H1 (cell line): ENCODE data around the gene FMN2. TPM values are rescaled to one million over a fixed set of nuclear protein-coding genes. Genes with fewer than 3 reads are reported as not detected.

ENCODE experiments used
- CTCF ChIA-PET: fragments of 300-600 bp; sonication (Branson Sonifier 250); formaldehyde crosslinking; loops from one replicate; lab custom pipeline; 2021; ENCODE audit not compliant: partially characterized antibody; lab: Charles Lee
- POLR2A ChIA-PET: fragments of 300-600 bp; sonication (Branson Sonifier 250); formaldehyde crosslinking; loops from one replicate; lab custom pipeline; 2021; ENCODE audit warnings: inconsistent platforms; ENCODE audit not compliant: partially characterized antibody; lab: Charles Lee
- DNase-seq, 2 experiments: peaks; one replicate each; pipeline versions ENCODE4 v3.0.0 to v3.0.0-alpha.2; 2010 to 2022; ENCODE audit warnings: low spot score in 2 of 2, low read depth in 1 of 2, mixed read lengths in 1 of 2
- FAIRE-seq: peaks from 2 replicates; lab custom pipeline; 2011; peaks lifted over from hg19 to GRCh38; lab: Jason Lieb, UNC
- H2AFZ ChIP-seq: 2 replicates; pipeline ENCODE4 v1.8.1; 2012; ENCODE audit warnings: low read length, inconsistent platforms
- H2AK5ac ChIP-seq: 2 replicates; pipeline ENCODE4 v1.6.1; 2013; ENCODE audit warnings: low read depth, low read length
- H2BK120ac ChIP-seq: replicated peaks from 2 replicates; pipeline ENCODE3; 2013; ENCODE audit warnings: low read depth, low read length, inconsistent platforms
- H2BK12ac ChIP-seq: 2 replicates; pipeline ENCODE4 v1.6.1; 2013; ENCODE audit warnings: low read depth, low read length
- H2BK15ac ChIP-seq: 2 replicates; pipeline ENCODE4 v1.6.1; 2013; ENCODE audit warnings: low read length
- H2BK20ac ChIP-seq: 2 replicates; pipeline ENCODE4 v1.6.1; 2013; ENCODE audit warnings: low read length
- H2BK5ac ChIP-seq: 2 replicates; pipeline ENCODE4 v1.6.1; 2013; ENCODE audit warnings: low read depth, low read length
- H3K14ac ChIP-seq: 2 replicates; pipeline ENCODE4 v1.6.1; 2013; ENCODE audit warnings: inconsistent platforms; ENCODE audit not compliant: insufficient read length
- H3K18ac ChIP-seq: 2 replicates; pipeline ENCODE4 v1.6.1; 2013; ENCODE audit warnings: low read length; ENCODE audit errors: extremely low read depth
- H3K23ac ChIP-seq: 2 replicates; pipeline ENCODE4 v1.6.1; 2013; ENCODE audit warnings: inconsistent platforms; ENCODE audit not compliant: insufficient read length
- H3K23me2 ChIP-seq: 2 replicates; pipeline ENCODE4 v1.6.1; 2013; ENCODE audit warnings: low read depth, low read length
- H3K27ac ChIP-seq: 2 replicates; pipeline ENCODE4 v1.6.1; 2011; ENCODE audit warnings: low read depth, low read length, inconsistent platforms
- H3K27me3 ChIP-seq, 4 experiments: replicated peaks in 1 of 4; 1 replicate in 1 of 4; 2 replicates in 3 of 4; pipeline versions ENCODE4 v1.6.1 to v1.8.1; 2011 to 2013; ENCODE audit warnings: low read length in 3 of 4, mild to moderate bottlenecking in 3 of 4, inconsistent platforms in 2 of 4, mixed read lengths in 2 of 4, moderate library complexity in 1 of 4; ENCODE audit not compliant: control insufficient read depth in 3 of 4, insufficient read depth in 3 of 4; ENCODE audit errors: extremely low read depth in 1 of 4
- H3K36me3 ChIP-seq, 4 experiments: 2 replicates each; pipeline versions ENCODE4 v1.6.1 to v1.8.1; 2011 to 2013; ENCODE audit warnings: mild to moderate bottlenecking in 4 of 4, low read length in 3 of 4, moderate library complexity in 2 of 4, control low read depth in 1 of 4, inconsistent platforms in 1 of 4; ENCODE audit not compliant: insufficient read depth in 4 of 4, control insufficient read depth in 2 of 4
- H3K4ac ChIP-seq: replicated peaks from 2 replicates; pipeline ENCODE3; 2013; ENCODE audit warnings: low read length, low read depth, mixed read lengths, inconsistent platforms; ENCODE audit not compliant: insufficient read length
- H3K4me1 ChIP-seq, 4 experiments: replicated peaks in 1 of 4; 1 replicate in 1 of 4; 2 replicates in 3 of 4; pipeline versions ENCODE4 v1.6.1 to v1.8.1; 2011 to 2013; ENCODE audit warnings: low read length in 3 of 4, inconsistent platforms in 2 of 4, mixed read lengths in 1 of 4; ENCODE audit not compliant: insufficient read depth in 4 of 4, control insufficient read depth in 3 of 4
- H3K4me2 ChIP-seq, 2 experiments: 2 replicates each; pipeline versions ENCODE4 v1.6.1 to v1.8.1; 2011 to 2013; ENCODE audit warnings: low read depth in 2 of 2, low read length in 2 of 2, control low read depth in 1 of 2, inconsistent platforms in 1 of 2, mild to moderate bottlenecking in 1 of 2; ENCODE audit not compliant: insufficient read depth in 1 of 2
- H3K4me3 ChIP-seq, 4 experiments: fragments of 200-600, 300-600 bp in 1 of 4; sonication (generic), shearing (Covaris generic), sonication (Bioruptor Twin) in 1 of 4; 2 replicates each; pipeline versions ENCODE4 v1.5.1 to v1.8.1; 2011 to 2016; ENCODE audit warnings: low read length in 4 of 4, low read depth in 3 of 4, control low read depth in 2 of 4, inconsistent platforms in 2 of 4, mild to moderate bottlenecking in 2 of 4, mixed read lengths in 1 of 4, moderate library complexity in 1 of 4; ENCODE audit not compliant: insufficient read depth in 2 of 4; ENCODE audit errors: extremely low read depth in 1 of 4
- H3K56ac ChIP-seq: replicated peaks from 2 replicates; pipeline ENCODE3; 2013; ENCODE audit warnings: low read depth, mild to moderate bottlenecking, mixed read lengths, low read length, inconsistent platforms; ENCODE audit not compliant: insufficient read length
- H3K79me1 ChIP-seq: 2 replicates; pipeline ENCODE4 v1.6.1; 2013; ENCODE audit warnings: low read depth, low read length, control low read depth
- H3K79me2 ChIP-seq, 2 experiments: 2 replicates each; pipeline versions ENCODE4 v1.6.1 to v1.8.1; 2012 to 2013; ENCODE audit warnings: low read length in 2 of 2, mild to moderate bottlenecking in 2 of 2, inconsistent platforms in 1 of 2; ENCODE audit not compliant: insufficient read depth in 2 of 2, control insufficient read depth in 1 of 2
- H3K9ac ChIP-seq, 4 experiments: replicated peaks in 1 of 4; 1 replicate in 1 of 4; 2 replicates in 3 of 4; pipeline versions ENCODE4 v1.6.1 to v1.8.1; 2011 to 2013; ENCODE audit warnings: low read depth in 3 of 4, low read length in 3 of 4, control low read depth in 2 of 4, mild to moderate bottlenecking in 2 of 4, moderate library complexity in 2 of 4, inconsistent platforms in 1 of 4; ENCODE audit errors: extremely low read depth in 1 of 4
- H3K9me3 ChIP-seq, 2 experiments: 2 replicates each; pipeline versions ENCODE4 v1.6.1 to v1.8.1; 2012 to 2013; ENCODE audit warnings: mild to moderate bottlenecking in 2 of 2, moderate library complexity in 2 of 2, control low read depth in 1 of 2, inconsistent platforms in 1 of 2, low read depth in 1 of 2, low read length in 1 of 2, mixed read lengths in 1 of 2; ENCODE audit not compliant: insufficient read depth in 2 of 2
- H4K20me1 ChIP-seq, 2 experiments: replicated peaks in 1 of 2; 2 replicates each; pipeline versions ENCODE3 to v1.8.1; 2011 to 2013; ENCODE audit warnings: inconsistent platforms in 2 of 2, low read length in 2 of 2, mild to moderate bottlenecking in 1 of 2; ENCODE audit not compliant: insufficient read depth in 2 of 2, control insufficient read depth in 1 of 2
- H4K5ac ChIP-seq: 2 replicates; pipeline ENCODE4 v1.6.1; 2013; ENCODE audit warnings: low read length, low read depth, mixed read lengths, inconsistent platforms; ENCODE audit not compliant: insufficient read length
- H4K8ac ChIP-seq: 2 replicates; pipeline ENCODE4 v1.8.0; 2013; ENCODE audit warnings: mild to moderate bottlenecking, moderate library complexity, low read length, inconsistent platforms; ENCODE audit not compliant: insufficient read depth; ENCODE audit errors: extremely low read depth
- H4K91ac ChIP-seq: replicated peaks from 2 replicates; pipeline ENCODE3; 2013; ENCODE audit warnings: low read length, mixed read lengths, inconsistent platforms; ENCODE audit not compliant: insufficient read length
- BRCA1 ChIP-seq: IDR thresholded peaks from 2 replicates; pipeline ENCODE4 v1.6.1; 2012; ENCODE audit warnings: low read depth, low read length, improper control_type of control experiment
- CHD2 ChIP-seq: IDR thresholded peaks from 2 replicates; pipeline ENCODE4 v1.6.1; 2012; ENCODE audit warnings: low read length, improper control_type of control experiment
- HDAC2 ChIP-seq, 2 experiments: fragments of 300-600 bp in 1 of 2; sonication (generic) in 1 of 2; IDR thresholded peaks; 2 replicates each; pipeline ENCODE4 v1.6.1; 2011 to 2012; ENCODE audit warnings: low read depth in 2 of 2, low read length in 2 of 2, mild to moderate bottlenecking in 2 of 2, moderate library complexity in 2 of 2, borderline replicate concordance in 1 of 2, inconsistent platforms in 1 of 2
- JUN ChIP-seq: IDR thresholded peaks from 2 replicates; pipeline ENCODE4 v1.6.1; 2011; ENCODE audit warnings: low read depth, mild to moderate bottlenecking, improper control_type of control experiment, low read length
- KDM4A ChIP-seq: IDR thresholded peaks from one replicate; pipeline ENCODE4 v1.7.1; 2012; ENCODE audit warnings: low read depth, mild to moderate bottlenecking, moderate library complexity, low read length, inconsistent platforms; ENCODE audit not compliant: severe bottlenecking
- POU5F1 ChIP-seq: IDR thresholded peaks from 2 replicates; pipeline ENCODE4 v1.6.1; 2011; ENCODE audit warnings: low read depth, mild to moderate bottlenecking, low read length, moderate library complexity
- RBBP5 ChIP-seq: IDR thresholded peaks from 2 replicates; pipeline ENCODE4 v1.7.1; 2012; ENCODE audit warnings: low read depth, mild to moderate bottlenecking, inconsistent platforms, low read length, moderate library complexity, borderline replicate concordance
- SIN3A ChIP-seq, 2 experiments: IDR thresholded peaks in 1 of 2; conservative IDR thresholded peaks in 1 of 2; 2 replicates each; pipeline ENCODE4 v1.6.1; 2011 to 2012; ENCODE audit warnings: low read length in 2 of 2, improper control_type of control experiment in 1 of 2, low read depth in 1 of 2, mild to moderate bottlenecking in 1 of 2
- SIX5 ChIP-seq: IDR thresholded peaks from 2 replicates; pipeline ENCODE4 v1.6.1; 2011; ENCODE audit warnings: mild to moderate bottlenecking, low read depth, low read length
- SP2 ChIP-seq: IDR thresholded peaks from 2 replicates; pipeline ENCODE4 v1.6.1; 2012; ENCODE audit warnings: mild to moderate bottlenecking, low read length, inconsistent platforms
- TCF12 ChIP-seq: IDR thresholded peaks from 2 replicates; pipeline ENCODE4 v1.6.1; 2011; ENCODE audit warnings: low read depth, mild to moderate bottlenecking, low read length
- USF2 ChIP-seq: IDR thresholded peaks from 2 replicates; pipeline ENCODE4 v1.6.1; 2011; ENCODE audit warnings: low read length, improper control_type of control experiment
- WGBS, 2 experiments: shearing (Covaris generic) in 1 of 2; methylation state at CpG; one replicate each; pipeline versions ENCODE4 v1.1.6 to v1.1.7; 2013 to 2015; ENCODE audit warnings: low lambda C conversion rate in 2 of 2, mixed read lengths in 2 of 2, inconsistent platforms in 1 of 2, low coverage in 1 of 2, missing lambda C conversion rate in 1 of 2; ENCODE audit not compliant: insufficient replicate concordance in 2 of 2, insufficient coverage in 1 of 2, insufficient read length in 1 of 2; ENCODE audit errors: extremely low coverage in 1 of 2, missing lambda C conversion rate in 1 of 2; 5-methylcytosine and 5-hydroxymethylcytosine counted together
- polyA plus RNA-seq, 7 experiments: library from polyadenylated mRNA; depleted of rRNA in 3 of 7; stranded (reverse) in 5 of 7; unstranded in 2 of 7; fragments of >200 nt in 5 of 7; fragments of 200-250 nt in 2 of 7; gene quantifications; 1 replicate in 5 of 7; 2 replicates in 1 of 7; 4 replicates in 1 of 7; pipeline versions ENCODE4 v1.2.1 to v1.2.3, GENCODE V29; 2011 to 2013; ENCODE audit warnings: missing spikeins in 2 of 7, mixed read lengths in 2 of 7
- total RNA-seq: library from RNA; stranded (reverse); fragmentation: NEBNext Ultra II Directional; extraction: Animal tissue kit (Norgen Biotek cat#: 25700); gene quantifications from 2 replicates; pipeline ENCODE4 v1.2.1, GENCODE V29; 2021

Gene FMN2
- total and polyA plus RNA-seq, 2 of the 8 experiments (the other 6 are each of a cell fraction or from before 2014, with no cell fraction given) = 0.83 to 2.0 TPM

GRCh38 chr1:240284656-240285414 is 193.2 kb downstream of the FMN2 start:
- no peaks in the 10 kb centered on the region for H3K79me1 ChIP-seq
- TF ChIP-seq CHD2 (no peak), POU5F1 (no peak), JUN (no peak), TCF12 (no peak), BRCA1 (no peak), HDAC2 (IDR thresholded peaks at IDR 0.05; ENCODE audit: borderline replicate concordance in 1 of 2, low read depth in 2 of 2, low read length in 2 of 2) (no peak), SP2 (no peak), USF2 (no peak), SIN3A (conservative IDR thresholded peaks at IDR 0.05 in 1 of 2, IDR thresholded peaks at IDR 0.05 in 1 of 2; ENCODE audit: low read depth in 1 of 2, low read length in 2 of 2) (no peak), RBBP5 (no peak), SIX5 (no peak), KDM4A (no peak)

More at GRCh38 chr1:240284656-240285414, 193.2 kb downstream of the FMN2 start:
- Histone ChIP-seq H3K4me1 (no peaks in the 10 kb centered on the region), H3K23me2 (no peaks in the 10 kb centered on the region), H2BK12ac (no peak overlapping the region), H4K20me1 (no peaks in the 10 kb centered on the region), H3K23ac (no peak overlapping the region), H3K4me2 (no peak overlapping the region), H3K9ac (no peak overlapping the region), H3K18ac (no peak overlapping the region), H4K91ac (no peak overlapping the region), H2BK5ac (no peak overlapping the region), H4K5ac (no peak overlapping the region), H4K8ac (no peak overlapping the region), H3K4me3 (no peak overlapping the region), H3K56ac (no peak overlapping the region), H2BK15ac (no peak overlapping the region), H2BK20ac (no peak overlapping the region), H3K27ac (no peak overlapping the region), H3K14ac (no peak overlapping the region), H3K9me3 (no peaks in the 10 kb centered on the region), H3K79me2 (no peaks in the 10 kb centered on the region), H2AFZ (no peak overlapping the region), H3K36me3 (no peaks in the 10 kb centered on the region), H2AK5ac (no peak overlapping the region), H3K4ac (no peak overlapping the region), H3K27me3 (no peaks in the 10 kb centered on the region), H2BK120ac (no peak overlapping the region)
- DNase-seq (no peak), FAIRE-seq (no peak)
- CTCF ChIA-PET = interaction anchor here (1.2 kb wide), 1 partner anchor 162 kb away, joined by 3 read pairs; no protein-coding TSS in a partner anchor
- POLR2A ChIA-PET = no interaction called here
- WGBS, 2 experiments = 86% methylated on average over 7 of the region's 7 CpGs; no CpG with 5 or more reads in 1 of the 2 experiments
